H7 (cell line): Measurements from ENCODE around the gene CHCHD4. TPM values are rescaled to one million over a fixed set of nuclear protein-coding genes. Genes with fewer than 3 reads are reported as not detected.
"Not testable (repeated sequence)": the region's sequence is repeated elsewhere in the genome, so short reads cannot be mapped to it uniquely, and the experiment has no call there.

Source experiments
- DNase-seq: peaks from one replicate; pipeline ENCODE4 v3.0.0; 2012
- H3K27me3 ChIP-seq: 2 replicates; pipeline ENCODE4 v1.6.0; 2011; ENCODE audit warnings: mild to moderate bottlenecking, low read length; ENCODE audit not compliant: control insufficient read depth, insufficient read depth
- H3K36me3 ChIP-seq: replicated peaks from 2 replicates; pipeline ENCODE4 v1.5.1; 2011; ENCODE audit warnings: low read length; ENCODE audit not compliant: control insufficient read depth, insufficient read depth
- H3K4me3 ChIP-seq: 2 replicates; pipeline ENCODE4 v1.5.1; 2011; ENCODE audit warnings: low read depth, mild to moderate bottlenecking, control low read depth, low read length, moderate library complexity; ENCODE audit not compliant: insufficient read depth
- total RNA-seq: library from RNA; depleted of rRNA; stranded (reverse); fragments of >200 nt; shearing (Covaris generic); gene quantifications from 2 replicates; pipeline ENCODE4 v1.2.3, GENCODE V29; 2014

The CHCHD4 gene
- total RNA-seq, 1 experiment from 2014 or later, result 53.1 TPM

DNA sequence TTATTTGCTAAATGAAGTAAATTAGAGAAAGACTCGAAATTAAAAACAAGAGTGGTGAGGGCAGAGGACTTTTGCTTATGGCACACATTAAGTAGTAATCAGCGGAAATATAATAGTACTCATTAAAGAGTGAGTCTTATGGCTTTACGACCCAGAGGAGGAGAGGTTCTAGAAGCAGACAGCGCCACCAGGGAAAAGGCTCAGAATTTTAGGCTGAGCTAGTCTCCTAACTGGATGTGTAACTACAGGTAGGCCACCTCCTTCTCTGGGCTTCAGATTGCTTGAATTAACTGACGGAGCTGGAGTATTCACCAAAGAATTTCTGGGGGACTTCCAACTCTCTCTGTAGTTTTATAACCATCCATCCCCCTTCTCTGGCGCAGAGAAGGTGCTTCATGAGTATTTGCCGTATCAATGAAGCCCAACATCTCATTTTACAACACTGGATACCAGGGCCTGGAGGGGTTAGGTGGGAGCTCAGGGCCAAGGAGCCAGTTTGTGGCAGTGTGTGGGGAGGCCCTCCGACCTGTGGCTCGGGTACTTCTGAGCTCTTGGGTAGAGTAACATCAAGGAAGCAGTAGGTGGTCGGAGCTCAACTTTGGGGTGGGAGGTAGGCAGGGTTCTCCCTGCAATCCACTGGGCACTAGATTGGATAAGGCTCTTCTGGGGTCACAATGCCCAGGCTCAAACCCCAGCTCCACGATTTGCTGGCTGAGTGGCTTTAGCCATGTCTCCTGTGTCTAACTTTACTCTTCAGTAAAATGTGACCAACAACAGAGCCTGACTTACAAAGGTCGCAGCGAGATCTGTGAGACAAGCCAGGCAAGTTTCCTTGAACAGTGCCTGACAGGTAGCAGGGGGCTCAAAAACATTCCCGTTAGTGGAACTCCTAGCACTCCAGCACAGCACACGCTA, 1.1 kb downstream of the CHCHD4 start:
- Histone ChIP-seq H3K4me3 (peak overlapping the region; percentile 78), H3K36me3 (peaks cover 3% of the 10 kb centered on the region; the same call in 1 of the 2 replicates), H3K27me3 (no peaks in the 10 kb centered on the region)
- DNase-seq, result no peak

DNA sequence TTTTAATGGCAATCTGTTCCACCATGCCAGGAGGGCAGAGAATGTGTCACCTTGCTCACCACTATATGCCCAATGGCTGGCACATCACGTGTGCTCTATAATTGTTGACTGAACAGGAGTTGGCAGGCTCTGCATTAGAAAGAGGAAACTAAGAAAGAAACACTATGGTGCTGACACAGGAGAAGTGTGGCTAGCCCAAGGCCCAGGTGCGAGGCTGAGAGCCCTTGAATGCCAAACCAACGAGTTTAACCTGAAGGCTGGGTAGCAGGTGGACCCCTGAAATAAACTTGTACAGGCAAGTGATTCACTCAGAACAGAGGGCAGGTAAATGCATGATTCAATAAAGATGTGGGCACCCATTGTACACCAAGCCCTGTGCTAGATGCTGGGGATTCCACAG, 2.4 kb downstream of the CHCHD4 start:
- 0 out of 2 replicates have a peak, but pooled peaks cover 1% of the 10 kb centered on the region for H3K36me3 ChIP-seq
- no peak for DNase-seq
- H3K4me3 ChIP-seq, result no peak overlapping the region
- H3K27me3 ChIP-seq, result no peaks in the 10 kb centered on the region

DNA sequence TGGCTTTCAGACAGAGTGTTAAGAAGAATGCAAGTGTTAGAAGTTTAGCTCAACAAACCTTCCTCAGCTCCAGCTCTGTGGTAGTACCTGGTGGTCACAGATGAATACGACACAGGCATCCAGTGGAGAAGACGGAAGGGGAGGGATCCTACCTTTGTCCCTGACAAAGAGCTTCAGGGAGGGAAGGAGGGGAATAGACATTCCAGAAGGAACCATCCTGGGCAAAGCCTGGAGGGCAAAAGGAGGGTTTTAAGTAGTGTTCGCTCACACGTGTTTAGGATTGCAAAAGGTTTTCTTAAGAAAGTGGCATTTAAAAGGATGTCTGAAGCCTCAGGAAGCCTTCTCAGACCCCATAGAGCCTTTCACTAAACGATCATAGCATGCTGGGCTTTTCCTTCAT, 2.8 kb downstream of the CHCHD4 start:
- DNase-seq, result peak; percentile 70
- Histone ChIP-seq H3K4me3 (no peak overlapping the region), H3K27me3 (no peaks in the 10 kb centered on the region), H3K36me3 (0 out of 2 replicates have a peak, but pooled peaks cover 1% of the 10 kb centered on the region)

DNA sequence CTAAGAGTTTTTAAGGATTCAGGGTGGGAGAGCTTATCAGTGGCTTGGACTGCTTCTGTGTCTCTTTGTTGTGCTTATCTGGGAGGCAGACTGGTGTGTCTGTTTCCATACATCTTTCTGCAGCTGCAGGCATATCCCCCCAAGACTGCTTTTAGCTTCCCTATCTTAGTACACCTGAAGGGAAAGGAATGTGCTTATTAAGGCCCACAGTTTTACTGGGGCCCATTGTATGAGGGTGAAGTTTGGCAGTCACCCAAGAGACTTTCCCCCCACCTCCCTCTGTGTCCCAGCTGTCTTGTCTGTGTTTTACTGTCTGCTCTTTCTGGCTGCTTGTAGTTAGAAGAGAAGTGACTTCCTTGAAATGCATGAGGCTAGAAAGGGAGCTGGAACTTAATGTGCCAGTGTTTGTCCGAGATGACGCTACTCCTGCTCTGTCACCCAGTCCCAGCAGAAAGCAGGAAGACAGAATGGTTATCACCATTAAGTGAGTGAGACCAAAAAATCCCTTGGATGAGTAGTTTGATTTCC, 3.7 kb downstream of the CHCHD4 start:
- DNase-seq, H3K36me3 ChIP-seq, H3K4me3 ChIP-seq, H3K27me3 ChIP-seq: not testable (repeated sequence)

DNA sequence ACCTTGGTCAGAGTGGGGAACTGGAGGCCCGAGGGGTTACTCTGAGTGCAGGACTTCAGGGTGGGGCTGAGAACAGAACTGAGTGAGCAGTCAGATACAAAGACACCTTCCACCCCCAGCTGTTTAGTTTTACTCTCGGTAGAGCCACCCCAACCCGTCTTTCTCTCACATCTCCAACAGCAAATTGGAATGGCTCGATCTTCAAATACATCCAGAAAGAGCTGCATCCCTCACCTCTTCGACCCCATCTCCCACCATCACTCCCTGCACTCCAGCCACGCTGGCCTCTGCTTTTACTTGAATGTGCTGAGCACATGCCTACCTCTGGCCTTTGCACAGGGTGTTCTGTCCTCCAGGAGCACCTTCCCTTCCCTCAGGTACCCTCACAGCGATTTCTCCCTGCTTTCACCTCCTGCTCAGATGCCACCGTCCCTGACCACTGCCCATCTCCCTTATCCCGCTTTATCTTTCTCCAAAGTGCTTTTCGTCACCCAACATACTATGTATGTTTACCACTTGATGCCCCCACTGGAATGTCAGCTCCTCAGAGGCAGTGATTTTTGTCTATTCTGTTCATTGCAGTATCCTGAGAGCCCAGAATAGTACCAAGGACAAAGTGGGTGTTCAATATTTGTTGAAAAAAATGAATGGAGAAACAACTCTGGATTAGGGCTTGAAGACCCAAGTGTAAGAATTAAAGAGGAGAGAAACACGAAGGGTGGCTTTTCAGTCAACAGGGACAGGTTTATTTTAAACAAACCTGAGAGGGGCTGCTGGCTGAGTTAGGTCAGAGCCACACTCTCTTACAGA, 4.4 kb downstream of the CHCHD4 start:
- H3K36me3 ChIP-seq, result peaks cover 8% of the 10 kb centered on the region
- H3K4me3 ChIP-seq, result no peak overlapping the region
- DNase-seq, result no peak
- no peaks in the 10 kb centered on the region for H3K27me3 ChIP-seq

DNA sequence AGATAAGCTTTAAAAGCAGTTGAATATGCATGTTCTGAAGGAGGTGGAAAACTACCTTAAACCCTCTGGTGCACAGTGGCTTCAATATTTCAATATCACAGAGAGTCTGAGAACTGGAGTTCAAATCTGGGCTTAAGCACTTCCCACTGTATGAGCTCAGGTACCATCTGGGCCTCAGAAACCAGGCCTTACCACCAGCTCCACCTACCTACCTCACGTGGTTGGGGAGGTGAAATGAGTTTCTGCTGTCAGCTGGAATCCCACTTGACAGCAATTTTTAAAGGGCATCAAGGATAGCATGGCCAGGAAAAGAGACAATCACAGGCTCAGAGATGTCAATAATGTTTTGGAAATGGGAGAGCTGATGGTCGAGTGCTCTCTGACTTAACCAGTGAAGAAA, 5.0 kb downstream of the CHCHD4 start:
- peaks cover 8% of the 10 kb centered on the region for H3K36me3 ChIP-seq
- no peaks in the 10 kb centered on the region for H3K27me3 ChIP-seq
- no peak for DNase-seq
- no peak overlapping the region for H3K4me3 ChIP-seq

DNA sequence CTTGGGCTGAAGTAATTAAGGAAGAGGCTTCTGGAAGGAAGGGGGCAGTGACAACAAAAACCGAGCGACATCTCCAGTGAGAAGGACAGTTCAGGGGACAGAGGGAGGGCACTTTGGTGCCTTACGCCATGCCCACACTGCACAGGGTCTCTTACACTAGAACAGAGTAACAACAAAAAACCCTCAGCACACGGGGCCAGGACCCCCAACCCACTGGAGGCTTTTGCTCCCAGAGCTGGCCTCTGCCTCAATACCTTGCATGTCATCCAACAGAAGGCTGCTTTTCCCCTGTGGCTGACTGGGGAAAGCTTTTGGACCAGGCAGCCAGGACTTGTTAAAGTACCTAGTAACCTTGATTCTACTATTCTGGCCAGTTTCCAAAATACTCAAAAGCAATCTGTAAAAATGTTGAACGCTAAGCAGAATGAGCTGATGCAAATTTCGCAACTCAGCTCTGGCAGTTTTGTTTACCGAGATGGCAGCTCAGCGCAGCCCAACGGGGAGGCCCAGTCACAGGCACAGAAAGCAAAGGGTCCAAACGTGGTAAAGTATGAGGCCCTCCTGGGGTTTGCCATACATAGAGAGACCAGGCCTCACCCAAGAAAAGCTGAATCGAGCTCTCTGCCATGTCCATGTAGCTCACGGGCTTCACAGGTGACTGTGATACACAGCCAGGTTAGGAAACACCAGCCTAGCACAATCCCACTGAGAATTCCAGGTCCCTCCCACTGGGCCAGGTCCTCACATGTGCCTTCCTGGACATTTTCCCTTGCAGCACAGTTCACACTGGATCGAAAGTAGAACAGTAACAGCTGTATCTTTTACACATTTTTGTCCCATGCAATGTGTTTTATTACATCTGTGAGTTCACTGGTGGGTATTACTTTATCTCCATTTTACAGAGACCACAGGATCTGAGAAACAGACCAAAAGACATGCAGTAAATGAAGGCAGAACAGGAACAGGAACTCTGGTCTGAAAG, 6.0 kb downstream of the CHCHD4 start:
- Histone ChIP-seq H3K36me3 (peaks cover 8% of the 10 kb centered on the region), H3K27me3 (no peaks in the 10 kb centered on the region), H3K4me3 (no peak overlapping the region)
- DNase-seq, result no peak

DNA sequence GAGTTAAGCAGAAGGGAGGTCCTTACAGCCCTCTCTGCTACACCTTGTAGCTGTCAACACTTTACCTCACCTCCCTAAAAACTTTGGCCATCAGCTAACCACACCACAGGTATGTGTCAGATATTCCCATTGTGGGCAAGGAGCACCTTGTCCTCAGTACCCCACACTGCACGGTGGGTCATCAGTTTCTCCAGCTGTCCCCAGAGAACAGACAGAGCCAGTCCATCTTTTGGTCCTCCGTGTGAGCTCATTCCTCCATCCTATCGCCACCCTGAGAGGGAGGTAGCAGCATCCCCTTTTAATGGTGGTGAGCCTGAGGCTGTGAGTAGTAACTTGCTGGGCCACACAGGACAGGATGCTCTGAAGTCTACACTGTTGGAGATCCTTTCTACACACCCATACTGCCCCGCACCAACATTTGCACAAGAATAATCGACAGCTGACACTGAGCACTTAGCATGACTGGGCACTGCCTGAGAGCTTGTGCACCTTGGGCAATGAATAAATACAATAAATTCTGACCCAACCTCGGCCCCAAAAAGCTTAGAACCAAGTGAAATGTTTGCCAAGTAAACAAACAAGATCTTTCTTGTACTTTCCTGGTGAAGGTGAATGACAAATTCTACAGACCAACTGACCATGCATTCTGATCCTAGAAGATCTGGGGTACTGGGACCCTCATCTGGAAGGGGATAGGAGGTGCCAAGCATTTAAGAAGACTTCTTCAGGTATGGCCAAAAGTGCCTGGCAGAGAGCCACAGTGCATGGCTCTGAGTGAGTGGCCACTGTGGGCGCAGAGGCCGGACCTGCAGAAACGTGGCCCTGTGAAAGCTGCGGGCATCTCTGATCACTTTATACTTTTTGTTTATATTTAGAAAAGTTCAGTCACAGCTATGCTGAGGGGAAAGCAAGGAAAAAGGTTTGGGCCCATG, 6.9 kb downstream of the CHCHD4 start:
- H3K4me3 ChIP-seq, result no peak overlapping the region
- H3K27me3 ChIP-seq, result no peaks in the 10 kb centered on the region
- DNase-seq, result no peak
- peaks cover 9% of the 10 kb centered on the region for H3K36me3 ChIP-seq

DNA sequence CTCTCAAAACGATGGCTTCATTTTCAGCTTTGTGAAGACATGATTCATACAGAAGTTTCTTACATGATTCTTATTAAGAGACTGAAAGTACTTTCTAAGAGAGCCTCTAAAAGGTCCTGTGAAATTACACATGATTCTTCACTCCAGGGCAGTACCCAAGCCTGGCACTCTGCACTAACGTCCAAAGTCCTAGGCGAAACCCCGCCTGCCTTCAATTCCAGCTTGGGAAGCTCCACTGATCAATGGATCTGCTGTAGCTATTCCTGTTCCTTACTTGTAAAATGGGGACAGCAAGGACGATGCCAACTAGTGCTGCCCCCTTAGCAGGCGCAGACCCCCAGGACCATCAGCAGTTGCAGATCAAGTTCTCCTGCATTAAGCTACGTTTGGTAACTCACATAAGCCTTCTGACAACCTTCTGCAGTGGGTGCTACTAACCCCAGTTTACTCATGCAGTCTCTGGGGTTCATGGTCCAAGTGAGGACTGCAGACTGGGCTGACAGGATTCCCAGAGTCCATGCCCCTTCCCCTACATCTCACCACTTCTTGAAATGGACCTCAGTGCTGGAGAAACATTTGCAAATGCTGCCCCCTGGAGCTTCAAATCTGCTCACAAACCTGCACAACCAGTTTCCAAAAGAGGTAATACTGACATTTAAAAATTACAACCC, 10.6 kb downstream of the CHCHD4 start:
- Histone ChIP-seq H3K27me3 (no peaks in the 10 kb centered on the region), H3K36me3 (peaks cover 11% of the 10 kb centered on the region)
- no peak for DNase-seq

DNA sequence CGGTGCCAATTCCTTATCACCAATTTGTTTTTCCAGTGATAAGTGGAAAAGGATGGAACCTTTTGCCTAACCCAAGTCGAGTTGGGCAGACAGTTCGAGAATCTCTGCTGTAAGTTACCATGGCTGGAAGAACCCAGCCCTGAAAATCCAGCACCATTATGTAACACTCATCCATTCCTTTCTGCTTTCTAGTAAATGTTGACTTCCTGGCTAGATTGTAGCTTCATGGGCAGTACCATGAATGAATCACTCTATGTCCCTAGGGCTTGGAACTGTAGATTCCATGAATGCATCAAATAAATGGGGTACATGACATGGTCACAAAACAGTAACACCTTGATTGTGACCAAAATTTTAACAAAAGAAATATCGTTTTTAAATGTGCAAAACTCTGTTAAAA, 14.0 kb downstream of the CHCHD4 start:
- DNase-seq, result no peak
- Histone ChIP-seq H3K27me3 (no peaks in the 10 kb centered on the region), H3K4me3 (no peak overlapping the region), H3K36me3 (peaks cover 7% of the 10 kb centered on the region)

More for the DNA sequence above, 10.6 kb downstream of the CHCHD4 start:
- H3K4me3 ChIP-seq, result no peak overlapping the region

DNA sequence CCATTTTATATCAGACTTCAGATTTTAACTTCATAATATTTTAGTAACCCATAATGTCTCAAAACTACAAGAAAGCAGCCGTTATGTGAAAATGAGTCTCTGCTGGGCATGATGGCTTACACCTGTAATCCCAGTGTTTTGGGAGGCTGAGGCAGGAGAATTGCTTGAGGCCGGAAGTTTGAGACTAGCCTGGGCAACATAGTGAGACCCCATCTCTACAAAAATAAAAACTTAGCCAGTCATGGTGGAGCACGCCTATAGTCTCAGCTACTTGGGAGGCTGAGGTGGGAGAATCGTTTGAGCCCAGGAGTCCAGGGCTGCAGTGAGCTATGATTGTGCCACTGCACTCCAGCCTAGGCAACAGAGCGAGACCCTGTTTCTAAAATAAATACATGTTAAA, 14.8 kb downstream of the CHCHD4 start:
- H3K36me3 ChIP-seq, DNase-seq, H3K27me3 ChIP-seq, H3K4me3 ChIP-seq: not testable (repeated sequence)

DNA sequence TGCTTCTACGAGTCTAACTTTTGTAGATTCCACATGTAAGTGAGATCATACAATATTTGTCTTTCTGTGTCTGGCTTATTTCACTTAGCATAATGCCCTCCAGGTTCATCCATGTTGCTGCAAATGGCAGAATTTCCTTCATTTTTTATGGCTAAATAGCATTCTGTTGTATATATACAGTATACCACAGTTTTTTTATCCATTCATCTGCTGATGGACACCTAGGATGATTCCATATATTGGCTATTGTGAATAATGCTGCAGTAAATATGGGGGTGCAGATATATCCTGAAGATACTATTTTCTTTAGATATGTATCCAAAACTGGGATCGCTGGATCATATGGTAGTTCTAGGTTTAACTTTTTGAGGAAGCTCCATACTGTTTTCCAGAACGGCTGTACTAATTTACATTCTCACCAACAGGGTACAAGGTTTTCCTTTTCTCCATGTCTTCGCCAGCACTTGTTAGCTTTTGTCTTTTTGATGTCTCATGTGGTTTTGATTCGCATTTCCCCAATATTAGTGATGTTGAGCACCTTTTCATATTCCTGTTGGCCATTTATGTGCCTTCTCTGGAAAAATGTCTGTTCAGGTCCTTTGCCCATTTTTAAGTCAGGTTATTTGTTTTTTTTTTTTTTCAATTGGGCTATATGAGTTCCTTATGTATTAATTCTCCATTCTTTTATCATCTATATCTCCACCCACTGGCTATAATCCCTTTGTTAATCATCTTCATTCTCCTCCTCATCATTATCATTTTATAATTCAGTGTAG, 26.9 kb downstream of the CHCHD4 start:
- H3K27me3 ChIP-seq, result no peaks in the 10 kb centered on the region
- no peak for DNase-seq
- H3K4me3 ChIP-seq, result no peak overlapping the region
- H3K36me3 ChIP-seq, result no peaks in the 10 kb centered on the region
